ENCODE data around the gene ABLIM1.

GRCh38 chr10:114508376-114508775 is 149.7 kb downstream of the ABLIM1 start:
- TF ChIP-seq POLR2A (IDR thresholded peaks at IDR 0.05) (no peak), CTCF (IDR thresholded peaks at IDR 0.05) (no peak), EP300 (IDR thresholded peaks at IDR 0.05) (no peak)
